Measurements from ENCODE around the gene MAPKAPK2.

Gene MAPKAPK2

GRCh38 chr1:206661161-206661820 lies 23.4 kb upstream of the MAPKAPK2 start:
- FAIRE-seq, result no peak

- no peak for FAIRE-seq
These were observed 22.2 kb upstream of the MAPKAPK2 start for GRCh38 chr1:206662396-206663092.

- FAIRE-seq, result no peak
These were observed 21.3 kb upstream of the MAPKAPK2 start for GRCh38 chr1:206663362-206663761.

- no peak for FAIRE-seq
These were observed 20.7 kb upstream of the MAPKAPK2 start for GRCh38 chr1:206663832-206664652.

GRCh38 chr1:206664740-206665139 lies 20.0 kb upstream of the MAPKAPK2 start:
- no peak for FAIRE-seq

- no peak for FAIRE-seq
These were observed 18.6 kb upstream of the MAPKAPK2 start for GRCh38 chr1:206666031-206666561.

GRCh38 chr1:206666954-206667665 lies 17.6 kb upstream of the MAPKAPK2 start:
- FAIRE-seq, result no peak

- no peak for FAIRE-seq
These were observed 16.4 kb upstream of the MAPKAPK2 start for GRCh38 chr1:206668351-206668750.

GRCh38 chr1:206668874-206669410 lies 15.8 kb upstream of the MAPKAPK2 start:
- no peak for FAIRE-seq

- no peak for FAIRE-seq
These were observed 12.6 kb upstream of the MAPKAPK2 start for GRCh38 chr1:206672011-206672688.

GRCh38 chr1:206672844-206673758 lies 11.6 kb upstream of the MAPKAPK2 start:
- no peak for FAIRE-seq

GRCh38 chr1:206674236-206674635 lies 10.5 kb upstream of the MAPKAPK2 start:
- no peak for FAIRE-seq

GRCh38 chr1:206674745-206675175 lies 9.9 kb upstream of the MAPKAPK2 start:
- FAIRE-seq, result no peak

- FAIRE-seq, result no peak
These were observed 8.2 kb upstream of the MAPKAPK2 start for GRCh38 chr1:206676499-206676898.

GRCh38 chr1:206678490-206678889 lies 6.2 kb upstream of the MAPKAPK2 start:
- no peak for FAIRE-seq

- no peak for FAIRE-seq
These were observed 4.9 kb upstream of the MAPKAPK2 start for GRCh38 chr1:206679738-206680211.

GRCh38 chr1:206680279-206680678 lies 4.4 kb upstream of the MAPKAPK2 start:
- no peak for FAIRE-seq

GRCh38 chr1:206681359-206681758 lies 3.3 kb upstream of the MAPKAPK2 start:
- no peak for FAIRE-seq

- FAIRE-seq, result no peak
These were observed 2.6 kb upstream of the MAPKAPK2 start for GRCh38 chr1:206682111-206682510.

- no peak for FAIRE-seq
These were observed 1.4 kb upstream of the MAPKAPK2 start for GRCh38 chr1:206683313-206683712.

Data from endometrium (tissue), 2 donors.